Stimulated activated CD4-positive, alpha-beta T cell treated with anti-CD3 and anti-CD28 coated beads, Interleukin-1b, Interleukin-23, amount 100 ng/mL, for 4 hours (primary cell): ENCODE data around the gene ELL2.
"Not testable (repeated sequence)": the region's sequence is repeated elsewhere in the genome, so short reads cannot be mapped to it uniquely, and the experiment has no call there.

Source experiments
- DNase-seq, 2 donors: peaks; one replicate each; pipeline ENCODE4 v3.0.0-alpha.2; 2020; ENCODE audit warnings: low read depth in 2 of 2

ELL2 gene

DNA sequence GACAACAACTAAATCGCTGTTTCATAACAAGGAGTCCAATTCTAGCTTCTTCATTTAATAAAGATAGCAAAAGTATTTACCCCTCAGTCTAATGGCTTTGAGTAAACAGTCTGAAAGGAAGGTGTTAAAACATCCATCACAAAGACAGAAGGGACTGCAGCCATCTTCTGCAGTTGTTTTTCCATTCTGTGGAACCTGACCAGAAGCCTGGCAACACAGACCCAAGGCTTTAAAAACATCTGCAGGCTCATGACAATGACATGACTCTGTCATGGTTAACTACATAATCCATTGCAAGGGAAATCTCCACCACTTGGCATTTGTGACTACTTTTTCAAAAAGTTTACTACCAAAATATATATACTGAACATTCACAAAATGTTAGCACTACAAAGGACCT is 51.9 kb downstream of the ELL2 start:
- DNase-seq, result no peak

DNA sequence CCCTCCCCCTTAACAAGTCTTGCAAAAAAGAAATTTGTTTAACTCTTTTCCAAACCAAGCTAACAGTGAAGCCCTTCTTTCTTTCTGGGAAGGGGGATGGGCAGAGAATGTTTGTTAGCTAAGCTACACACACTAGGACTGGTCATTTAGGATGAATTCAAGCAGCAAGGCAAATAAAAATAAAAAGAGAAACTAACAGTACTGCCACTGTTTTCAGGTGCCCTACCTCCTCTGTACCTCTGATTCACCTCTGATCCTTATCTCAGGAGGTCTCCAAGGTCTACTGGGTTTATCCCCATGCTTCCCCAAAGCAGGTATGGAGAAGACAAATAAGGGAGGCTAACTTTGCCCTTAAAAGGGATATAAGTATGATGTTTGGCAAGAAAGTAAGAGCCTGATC is 52.9 kb downstream of the ELL2 start:
- no peak for DNase-seq

DNA sequence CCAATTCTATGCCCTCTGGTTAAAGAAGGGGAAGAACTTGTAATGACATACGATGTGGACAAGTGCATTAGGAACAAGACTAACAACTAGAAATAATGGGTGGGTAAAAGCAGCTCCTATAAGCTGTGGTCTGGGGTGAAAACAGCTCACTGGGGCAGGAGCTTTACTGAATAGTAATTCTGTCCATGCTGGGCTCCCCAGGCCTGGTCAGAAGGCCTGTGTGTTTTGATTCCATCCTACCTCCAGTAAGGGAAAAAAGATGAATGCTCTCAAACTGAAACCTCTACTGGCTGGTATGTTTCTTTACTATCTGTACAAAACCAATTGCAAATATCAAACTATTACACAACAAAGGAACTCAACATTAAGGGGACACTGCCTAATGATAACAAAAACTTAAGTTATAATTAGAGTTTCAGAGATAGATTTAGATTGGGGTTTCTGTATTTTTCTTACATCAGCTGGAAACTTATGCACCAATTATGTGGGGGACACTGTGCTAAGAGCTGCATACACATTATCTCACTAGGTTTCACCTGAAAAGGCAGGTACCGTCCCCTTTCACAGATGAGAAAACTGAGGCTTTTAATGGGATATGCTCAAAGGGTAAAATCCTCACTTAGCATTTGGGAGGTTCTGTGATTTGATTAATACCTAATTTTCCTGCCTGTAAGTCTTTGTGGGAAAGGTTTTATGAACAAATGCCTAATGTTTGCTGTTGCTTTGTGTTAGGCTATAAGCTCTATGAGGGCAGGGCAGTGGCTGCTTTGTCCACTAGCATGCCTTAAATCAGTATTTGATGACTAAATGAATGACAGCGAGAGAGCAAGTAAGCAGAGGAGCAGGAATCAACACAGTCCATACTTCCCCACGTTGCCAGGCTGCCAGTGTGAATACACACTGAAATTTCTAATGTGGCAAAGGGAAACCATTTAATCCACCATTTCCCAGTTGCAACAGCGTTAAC is 53.6 kb downstream of the ELL2 start:
- no peak for DNase-seq

DNA sequence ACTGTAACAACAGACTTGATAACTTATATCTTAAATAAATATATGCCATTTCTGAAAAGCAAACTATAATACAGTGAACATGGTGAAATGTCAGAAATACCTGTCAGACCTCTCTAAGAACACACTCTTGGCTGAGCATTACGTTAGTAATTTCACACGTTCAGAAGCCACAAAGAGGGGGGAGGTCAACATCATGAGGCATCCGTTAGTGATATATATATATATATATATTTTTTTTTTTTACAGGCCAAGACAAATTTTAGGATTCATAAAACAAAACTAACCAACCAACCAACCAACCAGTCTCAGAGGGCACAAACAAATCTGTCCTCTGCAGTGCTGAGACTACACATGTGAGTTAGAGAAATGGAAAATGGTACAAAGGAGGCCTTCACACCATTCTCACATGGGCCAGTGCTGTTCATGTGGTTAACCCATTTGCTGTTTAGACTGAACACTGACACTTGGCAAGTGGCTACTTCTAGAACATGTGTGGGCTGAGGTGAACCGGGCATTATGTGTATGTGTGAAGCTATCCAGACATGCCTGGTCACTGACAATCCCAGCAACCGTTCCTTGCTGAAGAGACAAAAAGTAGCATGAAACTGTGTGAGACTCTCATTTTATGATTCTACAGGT is 54.5 kb downstream of the ELL2 start:
- DNase-seq, result no peak

DNA sequence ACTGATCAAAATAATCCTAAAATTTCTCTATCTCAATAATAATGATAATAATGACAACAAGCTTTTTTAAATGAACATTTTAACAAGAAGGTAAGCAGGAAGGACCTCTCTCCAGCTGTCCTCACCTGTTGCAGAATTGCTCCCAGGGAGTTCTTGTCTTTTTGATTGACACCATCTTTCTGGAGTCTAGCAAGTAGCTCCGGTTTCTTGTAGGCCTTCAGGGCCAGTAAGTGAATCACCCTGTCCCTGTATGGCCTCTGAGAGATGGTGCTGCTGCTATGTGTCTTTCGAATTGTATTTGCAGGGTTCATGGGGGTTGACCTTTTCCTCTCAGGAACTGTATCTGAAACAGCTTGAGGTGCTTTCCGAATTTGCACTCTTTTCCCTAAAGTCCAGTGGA is 55.3 kb downstream of the ELL2 start:
- not testable (repeated sequence) for DNase-seq

DNA sequence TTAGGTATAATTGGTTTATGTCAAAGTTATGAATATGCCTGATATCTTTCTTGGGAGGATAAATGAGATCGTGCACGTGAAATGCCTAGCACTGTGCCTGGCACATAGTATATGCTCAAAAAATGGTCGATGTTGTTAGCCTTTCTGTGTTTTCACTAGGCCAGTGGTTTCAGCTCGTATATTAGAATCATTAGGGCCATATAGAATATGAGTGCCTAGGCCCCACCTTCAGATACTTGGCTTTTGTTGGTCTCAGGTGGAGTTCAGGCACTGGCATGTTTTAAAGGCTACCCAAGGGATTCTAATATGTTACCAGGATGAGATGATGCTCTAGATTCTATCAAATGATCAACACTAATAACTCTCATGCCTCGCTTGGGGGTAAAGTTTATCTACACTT is 56.8 kb downstream of the ELL2 start:
- DNase-seq, result no peak

DNA sequence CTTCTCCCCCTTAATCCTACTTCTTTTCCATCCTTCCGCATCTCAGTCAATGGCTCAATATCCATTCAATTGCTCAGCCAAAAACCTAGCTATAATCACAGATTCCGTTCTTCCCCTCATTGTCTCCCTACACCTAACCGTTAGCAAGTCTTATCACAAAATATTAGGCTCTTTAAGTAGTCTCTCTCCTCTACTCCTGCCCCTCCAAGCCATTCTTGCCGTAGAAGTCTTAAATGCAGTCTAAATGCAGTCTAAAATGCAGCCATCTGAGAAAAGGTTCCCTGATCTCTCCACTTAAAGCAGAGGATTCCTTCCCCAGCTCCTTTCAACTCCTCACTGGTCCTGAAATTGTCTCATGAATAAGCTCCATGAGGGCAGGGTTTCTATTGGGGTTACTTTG is 57.8 kb downstream of the ELL2 start:
- DNase-seq, result no peak

DNA sequence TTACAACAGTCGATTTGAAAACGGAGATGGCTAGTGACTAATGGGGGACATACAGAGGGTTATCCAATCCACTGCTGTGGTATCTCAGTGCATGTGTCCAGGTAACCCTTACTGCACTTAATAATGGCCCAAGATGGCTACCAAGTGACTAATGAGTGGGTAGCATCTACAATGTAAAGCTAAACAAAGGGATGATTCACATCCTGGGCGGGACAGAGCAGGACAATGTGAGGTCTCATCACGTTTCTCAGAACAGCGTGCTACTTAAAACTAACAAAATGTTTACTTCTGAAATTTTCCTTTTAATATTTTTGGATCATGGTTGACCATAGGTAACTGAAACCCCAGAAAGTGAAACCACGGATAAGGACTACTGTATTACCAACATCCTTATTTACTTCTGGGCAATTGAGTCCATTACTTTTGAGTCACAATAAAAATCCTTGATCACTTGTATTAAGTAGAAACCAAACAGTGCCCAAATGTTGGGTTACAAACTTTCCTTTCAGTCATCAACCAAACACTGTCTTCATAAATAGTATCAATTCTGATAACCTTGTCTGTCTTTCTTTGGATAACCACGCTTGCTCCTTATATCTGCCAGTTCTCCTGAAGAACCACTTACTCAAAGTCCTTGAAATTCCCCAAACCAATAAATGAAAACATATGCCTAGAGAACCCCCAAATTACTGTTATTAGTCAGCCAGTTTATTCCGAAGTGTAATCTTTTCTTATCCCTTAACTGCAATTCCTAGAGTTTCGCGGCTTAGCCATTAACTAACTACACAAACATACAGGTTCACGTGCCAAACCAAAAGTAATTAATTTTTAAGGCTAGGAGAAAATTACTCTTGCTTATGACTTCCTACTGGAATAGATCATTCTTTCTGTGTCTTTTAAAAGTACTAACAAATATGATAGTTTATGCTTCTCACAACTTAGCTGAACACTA is 59.7 kb downstream of the ELL2 start:
- no peak for DNase-seq

DNA sequence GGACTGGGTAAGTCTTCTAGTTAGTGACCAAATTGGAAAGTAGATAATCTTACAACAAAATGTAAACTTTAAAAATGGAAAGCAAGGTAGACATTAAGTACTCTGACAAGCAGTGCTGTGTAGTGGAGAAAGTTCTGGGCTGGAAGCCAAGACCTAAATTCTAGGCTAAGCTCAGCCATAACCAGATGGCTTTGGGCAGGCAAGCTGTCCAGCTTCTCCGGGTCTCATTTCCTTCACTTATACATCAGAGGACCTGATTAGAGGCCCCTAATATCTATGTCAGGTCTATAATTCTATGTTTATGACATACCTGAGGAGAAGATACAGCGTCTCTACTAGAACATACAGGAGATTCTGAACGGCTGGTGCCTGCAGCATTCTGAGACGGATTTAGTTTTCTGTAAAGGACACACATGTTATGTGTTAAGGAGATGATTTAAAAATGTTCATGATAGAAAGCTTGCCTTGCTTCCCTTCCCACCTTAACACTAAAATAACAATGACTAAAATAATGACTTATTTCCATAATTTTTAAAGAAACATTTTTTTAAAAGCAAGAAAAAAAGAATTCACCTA is 61.2 kb downstream of the ELL2 start:
- no peak for DNase-seq

DNA sequence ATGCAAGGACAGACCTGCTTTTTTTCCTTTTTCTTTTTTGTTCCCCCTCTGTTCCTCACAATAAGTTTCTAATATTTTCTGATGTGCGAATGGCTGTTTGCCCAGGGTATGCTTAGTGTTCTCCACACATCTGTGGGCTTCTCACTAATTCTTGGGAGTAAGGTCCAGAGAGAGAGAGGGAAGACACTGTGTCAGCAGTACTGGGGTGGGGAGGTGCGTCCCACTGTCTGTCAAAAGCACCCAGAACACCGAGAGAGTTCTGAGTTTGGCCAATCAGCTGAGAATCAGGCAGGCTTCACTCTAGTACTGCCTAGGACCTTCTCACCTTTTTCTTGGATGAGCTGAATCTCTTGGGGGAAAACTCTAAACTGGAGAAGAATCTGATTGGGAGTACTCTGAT is 61.8 kb downstream of the ELL2 start:
- DNase-seq, result no peak

DNA sequence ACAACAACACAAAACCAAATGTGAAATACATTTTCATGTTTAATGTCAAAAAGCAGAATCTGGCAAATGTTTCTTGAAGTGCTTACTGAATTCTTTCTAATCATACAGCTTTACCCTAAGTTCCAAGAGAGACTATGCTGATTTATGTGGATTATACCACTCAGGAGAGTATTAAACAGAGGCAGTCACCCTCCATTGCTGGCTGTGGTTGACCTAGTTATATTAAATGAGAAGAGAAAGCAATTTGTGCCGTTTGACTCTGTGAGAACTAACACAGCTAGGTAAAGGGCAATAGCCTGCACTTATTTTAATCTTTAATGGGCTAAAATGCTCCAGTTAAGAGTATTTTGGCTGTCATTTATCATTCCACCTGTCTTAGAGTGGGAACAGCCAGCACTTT is 62.6 kb downstream of the ELL2 start:
- no peak for DNase-seq

DNA sequence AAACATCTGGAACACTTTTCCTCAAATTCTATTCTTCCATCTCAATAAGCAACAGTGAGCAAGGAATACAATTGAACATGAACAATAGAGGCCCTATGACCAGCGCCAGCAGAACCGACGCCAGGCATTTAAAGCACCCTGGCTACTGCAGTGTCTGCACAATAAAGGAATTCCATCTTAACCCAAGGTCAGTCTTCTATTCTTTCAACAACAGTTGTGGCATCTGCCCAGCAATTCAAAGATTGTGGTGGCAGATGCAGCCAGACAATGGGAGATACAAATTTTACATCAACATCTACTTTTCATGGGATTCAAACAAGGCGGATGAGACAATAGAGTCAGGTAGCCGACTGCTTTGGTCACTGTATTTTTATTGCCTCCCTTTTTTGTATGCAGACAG is 65.9 kb downstream of the ELL2 start:
- no peak for DNase-seq

DNA sequence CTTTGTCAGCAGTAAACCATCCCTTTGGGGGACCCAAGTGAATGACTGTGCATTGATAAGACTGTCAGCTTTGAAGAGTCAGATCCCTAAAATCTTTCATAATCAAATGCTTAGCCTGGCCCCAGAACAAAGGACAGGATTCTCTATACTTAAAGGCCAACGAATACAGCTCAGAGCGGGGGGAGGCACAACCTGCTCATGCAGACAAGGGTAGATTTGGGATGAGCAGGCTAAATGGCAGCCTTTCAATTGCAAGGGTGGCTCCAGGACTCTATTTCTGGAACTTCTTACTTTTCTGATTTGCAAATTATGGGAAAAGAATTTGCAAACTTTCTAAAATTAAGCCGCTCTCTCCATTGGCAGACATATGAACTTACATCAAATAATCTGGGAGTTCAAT is 66.4 kb downstream of the ELL2 start:
- no peak for DNase-seq

DNA sequence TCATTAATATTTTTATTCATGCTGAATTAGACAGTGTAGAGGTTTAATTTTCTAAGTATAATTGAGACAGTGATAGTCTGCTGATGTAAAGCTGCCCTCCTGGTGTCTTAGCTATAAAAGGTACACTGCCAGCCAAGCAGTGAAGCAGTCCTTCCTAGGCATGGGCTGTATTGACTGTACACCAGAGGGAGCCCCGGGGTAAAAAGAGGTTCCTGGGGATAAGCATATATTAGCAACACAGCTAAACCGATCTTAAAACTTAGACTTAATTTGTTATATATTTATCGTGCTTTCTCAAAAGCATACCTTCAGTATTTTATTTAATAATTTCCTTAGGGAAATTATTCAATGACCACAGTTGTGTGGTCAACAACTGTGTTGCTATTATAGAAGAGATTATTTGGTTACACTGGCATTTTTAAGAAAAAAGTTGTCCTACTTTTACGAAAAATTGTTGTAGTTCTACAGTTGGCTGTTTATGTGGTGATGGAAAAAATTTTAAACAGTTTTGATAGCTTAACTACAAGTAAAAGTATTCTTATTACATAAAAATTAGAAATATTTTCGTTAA is 68.8 kb downstream of the ELL2 start:
- no peak for DNase-seq

DNA sequence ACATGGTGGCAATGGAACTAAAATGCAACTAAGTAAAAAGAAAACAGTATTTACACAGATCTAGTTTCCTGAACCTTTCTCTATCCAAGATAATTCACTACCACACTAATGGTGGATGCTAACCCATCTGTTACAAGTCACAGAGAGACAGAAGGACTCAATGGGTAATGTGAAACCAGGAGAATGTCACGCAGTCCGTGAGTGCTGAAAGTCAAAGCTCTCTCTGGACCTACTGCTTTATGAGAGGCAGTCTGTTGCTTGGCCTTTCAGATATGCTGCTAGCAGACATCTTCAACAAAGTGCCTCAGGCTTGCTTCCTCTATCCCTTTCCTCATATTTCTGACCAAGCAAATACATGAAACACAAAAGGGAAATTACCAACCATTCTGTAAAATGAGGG is 70.2 kb downstream of the ELL2 start:
- DNase-seq, result no peak

DNA sequence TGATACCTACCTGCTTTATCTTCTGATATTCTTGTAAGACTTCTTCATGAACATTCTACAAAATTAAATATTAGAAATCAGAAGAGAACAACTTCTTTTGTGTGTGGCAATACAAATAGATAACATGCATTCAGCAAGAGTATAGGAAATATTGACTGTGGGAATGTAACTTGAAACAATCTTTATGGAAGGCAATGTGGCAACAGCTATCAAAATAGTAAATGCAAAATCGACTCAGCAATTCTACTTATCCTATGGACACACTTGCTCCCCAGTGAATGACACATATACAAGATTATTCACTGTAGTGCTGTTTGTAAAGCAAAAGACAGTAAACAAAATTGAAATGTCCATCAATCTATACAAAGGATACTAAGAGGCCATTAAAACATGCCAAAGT is 72.6 kb downstream of the ELL2 start:
- no peak for DNase-seq

DNA sequence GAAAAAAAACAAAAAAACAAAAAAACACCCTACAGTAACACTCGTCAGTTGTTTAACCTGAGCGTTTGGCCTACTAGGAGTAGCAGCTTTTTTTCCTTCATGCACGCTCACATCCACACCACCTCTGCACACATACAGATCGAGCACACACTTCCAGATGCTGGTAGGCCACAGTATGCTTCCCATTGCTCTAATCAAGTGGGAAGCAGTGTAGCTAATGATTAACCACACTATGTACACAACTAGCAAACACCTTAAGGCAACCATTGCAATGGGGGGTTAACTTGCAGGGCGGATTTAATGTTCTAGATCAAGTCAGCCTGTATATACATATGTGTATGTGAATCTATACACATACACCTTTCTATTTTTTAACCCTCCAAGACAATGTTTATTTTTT is 73.7 kb downstream of the ELL2 start:
- DNase-seq, result no peak

DNA sequence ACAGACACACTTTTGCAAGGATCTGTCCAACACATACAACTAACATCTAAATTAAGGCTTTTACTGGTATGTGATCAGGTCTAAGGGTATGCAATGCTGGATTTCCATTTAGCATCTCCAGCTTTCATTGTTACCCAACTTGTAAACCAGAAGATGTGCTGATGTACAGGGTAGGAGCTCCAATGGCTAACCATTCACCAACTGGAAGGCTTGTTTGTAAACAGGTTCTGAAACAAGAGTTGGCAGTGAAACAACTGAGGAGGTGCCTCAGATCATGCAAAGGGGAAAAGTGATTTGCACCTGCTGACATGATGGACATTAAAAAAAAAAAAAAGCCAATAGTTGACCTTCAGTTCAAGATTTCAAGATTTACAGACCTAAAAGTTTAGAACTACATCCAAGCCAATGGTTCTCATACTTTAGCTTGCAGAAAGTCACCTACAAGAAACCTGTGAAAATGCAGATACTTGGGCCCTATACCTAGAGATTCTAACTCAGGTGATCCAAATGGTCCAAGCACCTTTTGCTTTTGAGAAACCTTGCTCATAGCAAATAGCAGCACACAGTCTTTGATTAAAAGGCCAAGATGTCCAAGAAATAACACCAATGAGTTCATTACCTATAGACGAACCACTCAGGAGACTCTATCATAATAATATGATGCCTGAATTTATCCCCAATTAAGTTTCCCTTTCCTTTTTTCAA is 75.2 kb downstream of the ELL2 start:
- no peak for DNase-seq

DNA sequence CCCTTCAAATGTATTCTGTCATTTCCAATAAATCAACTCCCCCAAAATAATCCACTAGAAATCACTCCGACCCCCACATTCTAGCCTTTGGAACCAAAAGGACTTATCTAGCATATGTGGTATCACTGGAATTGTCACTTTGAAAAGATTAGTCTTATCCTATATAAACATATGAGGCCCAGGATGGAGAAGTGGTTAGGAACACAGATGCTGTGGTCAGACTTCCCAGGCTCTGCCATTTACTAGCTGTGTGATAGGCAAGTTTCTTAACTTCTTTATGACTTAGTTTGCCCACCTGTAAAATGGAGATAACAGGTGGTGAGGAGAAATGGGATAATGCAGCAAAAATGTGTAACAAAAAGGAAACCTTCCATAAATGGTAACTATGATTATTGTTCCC is 77.1 kb downstream of the ELL2 start:
- DNase-seq, result no peak

DNA sequence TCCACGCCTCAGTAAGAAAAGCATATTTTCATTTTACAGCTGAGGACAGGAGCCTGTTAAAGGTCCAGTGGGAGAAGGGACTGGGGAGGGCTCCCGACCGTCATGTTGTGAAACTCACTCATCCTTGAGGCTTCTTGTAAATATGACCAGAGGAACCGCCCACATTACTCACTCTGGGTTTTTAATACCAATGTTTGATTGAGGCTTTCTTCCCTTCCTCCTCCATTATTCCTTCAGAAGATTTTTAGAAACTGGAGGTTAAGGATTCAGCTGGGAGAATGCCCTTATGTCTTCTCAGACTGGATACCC is 77.7 kb downstream of the ELL2 start:
- DNase-seq, result no peak
